ENCODE data around the gene DND1. TPM values are rescaled to one million over a fixed set of nuclear protein-coding genes. Genes with fewer than 3 reads are reported as not detected.
A peak's percentile ranks its signal among the peaks of the same experiment; 100 is the strongest.
"Not testable (repeated sequence)": the region's sequence is repeated elsewhere in the genome, so short reads cannot be mapped to it uniquely, and the experiment has no call there.

The DND1 gene
- total RNA-seq, 1 experiment from 2014 or later: 1.8 TPM

- Histone ChIP-seq H3K36me3 (ENCODE audit: control insufficient read depth, insufficient read depth, low read length) (no peaks in the 10 kb centered on the region), H3K4me1 (no peaks in the 10 kb centered on the region), H3K9me3 (no peaks in the 10 kb centered on the region), H3K27me3 (replicated peaks; ENCODE audit: control insufficient read depth, insufficient read depth, low read length) (no peaks in the 10 kb centered on the region), H3K4me3 (ENCODE audit: low read depth, low read length) (peak overlapping the region; percentile 41)
- Mint-ChIP-seq H3K9me3 (ENCODE audit: unreplicated experiment) (peaks cover 9% of the 10 kb centered on the region), H3K27ac (ENCODE audit: unreplicated experiment) (peak overlapping the region; percentile 100), H3K4me1 (ENCODE audit: low read depth, unreplicated experiment) (peaks cover 15% of the 10 kb centered on the region), H3K27me3 (ENCODE audit: insufficient read depth, unreplicated experiment) (peaks cover 8% of the 10 kb centered on the region), H3K4me3 (ENCODE audit: unreplicated experiment) (peak overlapping the region; percentile 99), H3K36me3 (ENCODE audit: insufficient read depth, unreplicated experiment) (peaks cover 24% of the 10 kb centered on the region)
- ChIA-PET POLR2A (interaction anchor here (0.6 to 1.6 kb wide), 8 partner anchors 8 to 372 kb away, joined by 3 to 24 read pairs (median 6); partner anchors contain the start of genes HARS1, HARS2, HBEGF and IK), CTCF (interaction anchor here (0.6 to 2.1 kb wide), 9 partner anchors 18 to 846 kb away, joined by 3 to 8 read pairs (median 5); partner anchors contain the start of genes ANKHD1, EIF4EBP3, HARS1 and HARS2)
- no peak for DNase-seq
- intact Hi-C loops (cut with micrococcal nuclease; ENCODE audit: unreplicated experiment): loop anchor here (1.0 to 5.0 kb wide), 5 partner anchors 18 to 476 kb away; partner anchors contain the start of genes EIF4EBP3, HARS1, HARS2 and TMCO6
- TSS peak; percentile 97 for BruUV-seq (replicated peaks)
- TF ChIP-seq, protein P1, sequence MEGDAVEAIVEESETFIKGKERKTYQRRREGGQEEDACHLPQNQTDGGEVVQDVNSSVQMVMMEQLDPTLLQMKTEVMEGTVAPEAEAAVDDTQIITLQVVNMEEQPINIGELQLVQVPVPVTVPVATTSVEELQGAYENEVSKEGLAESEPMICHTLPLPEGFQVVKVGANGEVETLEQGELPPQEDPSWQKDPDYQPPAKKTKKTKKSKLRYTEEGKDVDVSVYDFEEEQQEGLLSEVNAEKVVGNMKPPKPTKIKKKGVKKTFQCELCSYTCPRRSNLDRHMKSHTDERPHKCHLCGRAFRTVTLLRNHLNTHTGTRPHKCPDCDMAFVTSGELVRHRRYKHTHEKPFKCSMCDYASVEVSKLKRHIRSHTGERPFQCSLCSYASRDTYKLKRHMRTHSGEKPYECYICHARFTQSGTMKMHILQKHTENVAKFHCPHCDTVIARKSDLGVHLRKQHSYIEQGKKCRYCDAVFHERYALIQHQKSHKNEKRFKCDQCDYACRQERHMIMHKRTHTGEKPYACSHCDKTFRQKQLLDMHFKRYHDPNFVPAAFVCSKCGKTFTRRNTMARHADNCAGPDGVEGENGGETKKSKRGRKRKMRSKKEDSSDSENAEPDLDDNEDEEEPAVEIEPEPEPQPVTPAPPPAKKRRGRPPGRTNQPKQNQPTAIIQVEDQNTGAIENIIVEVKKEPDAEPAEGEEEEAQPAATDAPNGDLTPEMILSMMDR (IDR thresholded peaks at IDR 0.05; ENCODE audit: insufficient read depth in 1 of 2, low read depth in 1 of 2, low read length in 1 of 2, severe bottlenecking in 1 of 2, unreplicated experiment in 1 of 2): no peak
Measured at GRCh38 chr5:140718266-140718592, 44.9 kb upstream of the DND1 start.

GRCh38 chr5:140716238-140716637 lies 42.9 kb upstream of the DND1 start:
- BruUV-seq (replicated peaks); CTCF ChIA-PET; POLR2A ChIA-PET; DNase-seq; H3K4me3 ChIP-seq (ENCODE audit: low read depth, low read length); H3K36me3 ChIP-seq (ENCODE audit: control insufficient read depth, insufficient read depth, low read length); H3K9me3 ChIP-seq; H3K4me3 Mint-ChIP-seq (ENCODE audit: unreplicated experiment); H3K4me1 ChIP-seq; H3K27me3 Mint-ChIP-seq (ENCODE audit: insufficient read depth, unreplicated experiment); H3K9me3 Mint-ChIP-seq (ENCODE audit: unreplicated experiment); H3K27ac Mint-ChIP-seq (ENCODE audit: unreplicated experiment); H3K27me3 ChIP-seq (replicated peaks; ENCODE audit: control insufficient read depth, insufficient read depth, low read length): not testable (repeated sequence)
- Mint-ChIP-seq H3K4me1 (ENCODE audit: low read depth, unreplicated experiment) (peaks cover 17% of the 10 kb centered on the region), H3K36me3 (ENCODE audit: insufficient read depth, unreplicated experiment) (peaks cover 23% of the 10 kb centered on the region)
- intact Hi-C loops (cut with micrococcal nuclease; ENCODE audit: unreplicated experiment): loop anchor here (5.0 kb wide), 1 partner anchor 474 kb away; no protein-coding TSS in a partner anchor

DNA sequence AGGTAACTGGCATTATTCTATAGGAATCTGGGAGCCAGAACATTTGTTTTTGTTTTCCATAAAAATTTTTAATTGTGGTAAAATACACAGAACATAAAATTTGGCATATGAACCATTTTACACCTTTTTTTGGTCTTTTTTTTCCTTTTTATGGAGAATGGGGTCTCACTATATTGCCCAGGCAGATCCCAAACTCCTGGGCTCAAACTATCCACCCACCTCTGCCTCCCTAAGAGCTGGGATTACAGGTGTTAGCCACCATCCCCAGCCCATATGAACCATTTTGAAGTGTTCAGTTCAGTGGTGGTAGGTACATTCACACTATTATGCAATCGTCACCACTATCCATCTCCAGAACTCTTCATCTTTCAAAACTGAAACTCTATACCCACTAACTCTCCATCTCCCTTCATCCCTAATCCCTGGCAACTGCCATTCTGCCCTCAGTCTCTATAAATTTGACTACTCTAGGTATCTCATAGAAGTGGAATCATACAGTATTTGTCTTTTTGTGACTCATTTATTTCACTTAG lies 40.3 kb upstream of the DND1 start:
- no peaks in the 10 kb centered on the region for H3K27me3 ChIP-seq (replicated peaks; ENCODE audit: control insufficient read depth, insufficient read depth, low read length)
- intact Hi-C loops (cut with micrococcal nuclease; ENCODE audit: unreplicated experiment): loop anchor here (5.0 kb wide), 1 partner anchor 151 kb away; the partner anchor contains the start of genes APBB3 and SLC35A4
- Mint-ChIP-seq H3K27me3 (ENCODE audit: insufficient read depth, unreplicated experiment) (peaks cover 9% of the 10 kb centered on the region), H3K36me3 (ENCODE audit: insufficient read depth, unreplicated experiment) (peaks cover 30% of the 10 kb centered on the region), H3K27ac (ENCODE audit: unreplicated experiment) (no peak overlapping the region), H3K4me3 (ENCODE audit: unreplicated experiment) (no peak overlapping the region), H3K9me3 (ENCODE audit: unreplicated experiment) (no peaks in the 10 kb centered on the region), H3K4me1 (ENCODE audit: low read depth, unreplicated experiment) (peaks cover 12% of the 10 kb centered on the region)
- POLR2A ChIA-PET: no interaction called here
- TF ChIP-seq, protein P1 (IDR thresholded peaks at IDR 0.05; ENCODE audit: insufficient read depth in 1 of 2, low read depth in 1 of 2, low read length in 1 of 2, severe bottlenecking in 1 of 2, unreplicated experiment in 1 of 2): no peak
- no peaks in the 10 kb centered on the region for H3K4me1 ChIP-seq
- BruUV-seq (replicated peaks): no TSS peak
- no peaks in the 10 kb centered on the region for H3K36me3 ChIP-seq (ENCODE audit: control insufficient read depth, insufficient read depth, low read length)
- no peak overlapping the region for H3K4me3 ChIP-seq (ENCODE audit: low read depth, low read length)
- no peaks in the 10 kb centered on the region for H3K9me3 ChIP-seq
- CTCF ChIA-PET: no interaction called here
- DNase-seq: no peak

Measured in Caco-2 (cell line).